Prostate gland (tissue), 2 donors: Measurements from ENCODE around the gene MED13. TPM values are rescaled to one million over a fixed set of nuclear protein-coding genes. Genes with fewer than 3 reads are reported as not detected.

Experiments used
- DNase-seq: peaks from one replicate; pipeline ENCODE4 v3.0.0-alpha.2; 2019; ENCODE audit warnings: low spot score
- H3K27ac ChIP-seq, 2 donors: fragments of 200-600 bp; sonication (generic); 2 replicates each; pipeline ENCODE4 v1.5.1; 2017 to 2019
- H3K27me3 ChIP-seq: fragments of 200-600 bp; sonication (generic); replicated peaks from 2 replicates; pipeline ENCODE4 v1.5.1; 2019; ENCODE audit not compliant: insufficient read depth
- H3K36me3 ChIP-seq, 2 donors: fragments of 200-600 bp; sonication (generic); 1 replicate in 1 of 2; 2 replicates in 1 of 2; pipeline versions ENCODE4 v1.5.1 to v1.8.1; 2017 to 2019
- H3K4me1 ChIP-seq: fragments of 200-600 bp; sonication (generic); replicated peaks from 2 replicates; pipeline ENCODE4 v1.5.1; 2019
- H3K4me3 ChIP-seq, 2 donors: fragments of 200-600 bp; sonication (generic); 2 replicates each; pipeline ENCODE4 v1.5.1; 2017 to 2019
- H3K9me3 ChIP-seq: fragments of 200-600 bp; sonication (generic); 2 replicates; pipeline ENCODE4 v1.5.1; 2017
- POLR2A ChIP-seq: fragments of 450-650 bp; IDR thresholded peaks from one replicate; pipeline ENCODE4 v1.6.1; 2016; ENCODE audit warnings: antibody characterized with exemption, mild to moderate bottlenecking
- POLR2AphosphoS5 ChIP-seq: sonication (generic); formaldehyde crosslinking; IDR thresholded peaks from one replicate; pipeline ENCODE4 v1.6.1; 2017; ENCODE audit warnings: antibody characterized with exemption
- WGBS: methylation state at CpG from one replicate; pipeline ENCODE4 v1.1.5; 2018; 5-methylcytosine and 5-hydroxymethylcytosine counted together
- intact Hi-C: fragments of 100-400 bp; cut with DNase I; formaldehyde crosslinking; loops from one replicate; pipeline ENCODE4 v1.14.2; 2022
- total RNA-seq, 2 donors: library from RNA; depleted of rRNA; stranded (reverse); fragments of >200 nt; gene quantifications; one replicate each; pipeline ENCODE4 v1.1.0, GENCODE V29; 2016
- TF ChIP-seq, protein P1 (sequence below), 4 experiments: fragments of 200-600 bp in 2 of 4; fragments of 450-650 bp in 2 of 4; sonication (generic) in 2 of 4; IDR thresholded peaks; 1 replicate in 3 of 4; 2 replicates in 1 of 4; pipeline ENCODE4 v1.5.1; 2016 to 2019; ENCODE audit warnings: antibody characterized with exemption in 4 of 4, mild to moderate bottlenecking in 2 of 4, moderate library complexity in 2 of 4

The MED13 gene
- total RNA-seq, 2 donors from 2014 or later, result 45.4 to 72.1 TPM

DNA sequence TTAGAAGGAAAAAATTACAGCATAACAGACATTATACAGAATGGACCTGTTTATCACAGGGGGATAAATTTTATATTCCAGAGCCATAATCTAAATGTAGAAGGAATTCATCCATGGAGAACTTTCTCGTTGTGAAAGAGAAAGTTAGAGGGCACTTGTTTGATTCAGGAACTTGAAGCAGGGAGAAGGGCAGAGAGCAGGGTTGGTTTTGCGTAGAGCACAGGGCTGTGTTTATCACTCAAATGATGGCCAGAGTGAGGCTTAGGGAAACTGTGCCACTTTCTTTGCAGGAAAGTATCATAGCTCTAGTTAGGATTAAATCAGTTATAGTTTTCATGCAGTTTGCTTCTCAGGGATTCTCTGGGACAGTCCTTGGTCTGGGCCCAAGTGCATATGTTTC is 29.1 kb upstream of the MED13 start:
- WGBS, result 34% methylated on average over 2 of the region's 2 CpGs
- Histone ChIP-seq H3K9me3 (no peaks in the 10 kb centered on the region), H3K4me3 (no peak overlapping the region), H3K27me3 (no peaks in the 10 kb centered on the region), H3K27ac (no peak overlapping the region), H3K4me1 (no peaks in the 10 kb centered on the region), H3K36me3 (no peaks in the 10 kb centered on the region)
- intact Hi-C loops, result no loop called here
- TF ChIP-seq POLR2AphosphoS5, result no peak
- no peak for DNase-seq

DNA sequence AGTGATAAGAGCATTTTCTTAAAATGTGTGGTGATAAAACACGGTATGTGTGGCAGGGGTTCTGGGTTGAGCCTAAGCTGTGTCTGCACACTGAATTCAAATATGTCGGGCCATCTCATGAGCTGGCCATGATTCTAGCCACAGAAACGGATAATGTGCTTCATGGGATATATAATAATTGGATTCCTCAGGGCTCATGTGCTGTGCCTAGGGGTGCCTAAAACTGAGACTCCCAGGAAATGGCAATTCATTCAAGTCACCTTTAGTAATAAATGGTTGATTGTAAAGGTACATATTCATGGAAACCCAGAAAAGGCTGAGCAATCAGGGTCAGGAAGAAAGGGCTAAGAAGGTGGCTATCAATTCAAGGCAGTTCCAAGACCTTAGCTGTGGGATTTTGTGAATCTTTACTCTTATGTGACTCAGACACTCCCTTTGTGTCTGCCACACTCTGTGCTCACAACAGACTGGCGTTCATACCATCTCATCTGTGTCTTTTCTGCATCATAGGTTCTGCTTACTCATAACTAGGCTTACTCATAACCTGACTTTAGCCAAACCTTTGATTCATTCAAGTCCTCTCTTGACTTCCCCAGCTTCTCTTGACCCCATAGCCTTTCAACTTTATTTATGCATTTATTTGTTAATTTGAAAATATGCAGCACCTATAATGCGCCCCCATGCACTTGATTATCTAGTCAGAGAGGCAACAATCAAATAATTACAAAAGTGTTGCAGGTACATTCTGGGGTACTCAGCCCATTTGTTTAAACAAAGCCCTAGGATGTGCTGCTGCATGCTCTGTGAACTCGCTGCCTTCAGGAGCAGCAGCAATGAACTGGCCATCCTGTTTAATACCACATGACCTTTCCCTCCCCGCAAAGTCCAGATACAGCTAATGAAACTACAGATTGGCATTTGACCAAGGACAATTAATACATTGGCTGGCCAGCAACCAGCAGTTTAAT is 28.4 kb upstream of the MED13 start:
- no peaks in the 10 kb centered on the region for H3K9me3 ChIP-seq
- TF ChIP-seq POLR2A (no peak), POLR2AphosphoS5 (no peak)
- TF ChIP-seq, protein P1, sequence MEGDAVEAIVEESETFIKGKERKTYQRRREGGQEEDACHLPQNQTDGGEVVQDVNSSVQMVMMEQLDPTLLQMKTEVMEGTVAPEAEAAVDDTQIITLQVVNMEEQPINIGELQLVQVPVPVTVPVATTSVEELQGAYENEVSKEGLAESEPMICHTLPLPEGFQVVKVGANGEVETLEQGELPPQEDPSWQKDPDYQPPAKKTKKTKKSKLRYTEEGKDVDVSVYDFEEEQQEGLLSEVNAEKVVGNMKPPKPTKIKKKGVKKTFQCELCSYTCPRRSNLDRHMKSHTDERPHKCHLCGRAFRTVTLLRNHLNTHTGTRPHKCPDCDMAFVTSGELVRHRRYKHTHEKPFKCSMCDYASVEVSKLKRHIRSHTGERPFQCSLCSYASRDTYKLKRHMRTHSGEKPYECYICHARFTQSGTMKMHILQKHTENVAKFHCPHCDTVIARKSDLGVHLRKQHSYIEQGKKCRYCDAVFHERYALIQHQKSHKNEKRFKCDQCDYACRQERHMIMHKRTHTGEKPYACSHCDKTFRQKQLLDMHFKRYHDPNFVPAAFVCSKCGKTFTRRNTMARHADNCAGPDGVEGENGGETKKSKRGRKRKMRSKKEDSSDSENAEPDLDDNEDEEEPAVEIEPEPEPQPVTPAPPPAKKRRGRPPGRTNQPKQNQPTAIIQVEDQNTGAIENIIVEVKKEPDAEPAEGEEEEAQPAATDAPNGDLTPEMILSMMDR (IDR thresholded peaks at IDR 0.05), result no peak
- H3K4me1 ChIP-seq, result no peaks in the 10 kb centered on the region
- WGBS, result 77% methylated on average over 7 of the region's 7 CpGs
- no peak for DNase-seq
- H3K4me3 ChIP-seq, result no peak overlapping the region
- no peaks in the 10 kb centered on the region for H3K27me3 ChIP-seq
- intact Hi-C loops, result no loop called here
- H3K27ac ChIP-seq, result no peak overlapping the region
- H3K36me3 ChIP-seq, result no peaks in the 10 kb centered on the region

DNA sequence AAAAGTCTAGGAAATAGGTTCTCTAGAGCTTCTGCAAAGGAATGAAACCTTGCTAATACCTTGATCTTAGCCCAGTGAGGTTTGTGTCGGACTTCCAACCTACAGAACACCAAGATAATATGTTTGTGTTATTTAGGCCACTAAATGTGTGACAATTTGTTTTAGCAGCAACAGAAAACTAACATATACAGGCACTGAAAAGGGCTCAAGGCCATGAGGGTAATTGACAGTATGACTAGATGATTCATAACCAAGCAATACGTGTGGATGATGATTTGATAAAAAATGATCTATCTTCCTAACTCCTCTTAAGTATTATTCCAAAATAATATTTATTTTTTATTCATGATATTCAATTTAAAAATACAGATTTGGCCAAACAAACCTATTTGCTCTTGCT is 27.7 kb upstream of the MED13 start:
- WGBS, result 91% methylated on average over 2 of the region's 2 CpGs
- intact Hi-C loops, result no loop called here
- Histone ChIP-seq H3K4me1 (no peaks in the 10 kb centered on the region), H3K9me3 (no peaks in the 10 kb centered on the region), H3K27me3 (no peaks in the 10 kb centered on the region), H3K27ac (no peak overlapping the region), H3K4me3 (no peak overlapping the region), H3K36me3 (no peaks in the 10 kb centered on the region)
- TF ChIP-seq POLR2AphosphoS5, result no peak
- TF ChIP-seq POLR2A, result no peak
- TF ChIP-seq, protein P1 (IDR thresholded peaks at IDR 0.05), result no peak
- no peak for DNase-seq

DNA sequence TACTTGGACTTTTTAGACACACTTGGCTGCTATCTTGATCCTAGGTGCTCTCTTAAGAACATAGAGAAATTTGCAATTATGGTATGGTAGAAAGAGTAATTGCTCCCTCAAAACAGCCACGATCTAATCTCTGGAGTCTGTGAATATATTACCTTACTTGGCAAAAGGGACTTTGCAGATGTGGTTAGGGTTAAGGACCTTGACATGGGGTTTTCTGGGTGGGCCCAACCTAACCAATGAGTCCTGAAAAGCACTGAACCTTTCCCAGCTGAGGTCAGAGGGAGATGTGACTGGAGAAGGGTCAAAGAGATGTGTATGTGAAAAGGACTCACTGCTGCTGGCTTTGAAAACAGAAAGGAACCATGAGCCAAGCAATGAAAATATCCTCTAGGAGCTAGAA is 26.7 kb upstream of the MED13 start:
- no peaks in the 10 kb centered on the region for H3K4me1 ChIP-seq
- H3K36me3 ChIP-seq, result no peaks in the 10 kb centered on the region
- TF ChIP-seq POLR2A, result no peak
- TF ChIP-seq, protein P1 (IDR thresholded peaks at IDR 0.05), result no peak
- no peak for TF ChIP-seq POLR2AphosphoS5
- WGBS, result 89% methylated on average over 1 of the region's 1 CpG
- DNase-seq, result no peak
- no peak overlapping the region for H3K27ac ChIP-seq
- H3K9me3 ChIP-seq, result no peaks in the 10 kb centered on the region
- no peak overlapping the region for H3K4me3 ChIP-seq
- intact Hi-C loops, result no loop called here
- no peaks in the 10 kb centered on the region for H3K27me3 ChIP-seq

DNA sequence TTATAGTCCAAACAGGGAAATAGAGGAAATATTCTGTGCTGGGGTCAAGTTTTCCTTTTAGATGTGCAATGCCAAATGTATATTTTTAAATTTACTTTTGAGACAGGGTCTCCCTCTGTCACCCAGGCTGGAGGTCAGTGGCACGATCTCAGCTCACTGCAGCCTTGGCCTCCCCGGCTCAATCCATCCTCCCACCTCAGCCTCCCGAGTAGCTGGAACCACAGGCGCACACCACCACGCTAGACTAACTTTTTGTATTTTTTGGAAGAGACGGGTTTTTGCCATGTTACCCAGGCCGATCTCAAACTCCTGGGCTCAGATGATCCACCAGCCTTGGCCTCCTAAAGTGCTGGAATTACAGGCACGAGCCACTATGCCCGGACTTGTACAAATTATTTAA is 25.8 kb upstream of the MED13 start:
- Histone ChIP-seq H3K9me3 (no peaks in the 10 kb centered on the region), H3K4me1 (no peaks in the 10 kb centered on the region), H3K4me3 (no peak overlapping the region), H3K36me3 (no peaks in the 10 kb centered on the region), H3K27me3 (no peaks in the 10 kb centered on the region), H3K27ac (no peak overlapping the region)
- DNase-seq, result no peak
- 90% methylated on average over 9 of the region's 9 CpGs for WGBS
- intact Hi-C loops, result no loop called here
- TF ChIP-seq, protein P1 (IDR thresholded peaks at IDR 0.05), result no peak
- TF ChIP-seq POLR2A (no peak), POLR2AphosphoS5 (no peak)
